ENCODE results near the gene FKBP8. TPM values are rescaled to one million over a fixed set of nuclear protein-coding genes. Genes with fewer than 3 reads are reported as not detected.
A peak's percentile ranks its signal among the peaks of the same experiment; 100 is the strongest.

The FKBP8 gene
- total RNA-seq, 2 experiments from 2014 or later: 185 to 206 TPM

DNA sequence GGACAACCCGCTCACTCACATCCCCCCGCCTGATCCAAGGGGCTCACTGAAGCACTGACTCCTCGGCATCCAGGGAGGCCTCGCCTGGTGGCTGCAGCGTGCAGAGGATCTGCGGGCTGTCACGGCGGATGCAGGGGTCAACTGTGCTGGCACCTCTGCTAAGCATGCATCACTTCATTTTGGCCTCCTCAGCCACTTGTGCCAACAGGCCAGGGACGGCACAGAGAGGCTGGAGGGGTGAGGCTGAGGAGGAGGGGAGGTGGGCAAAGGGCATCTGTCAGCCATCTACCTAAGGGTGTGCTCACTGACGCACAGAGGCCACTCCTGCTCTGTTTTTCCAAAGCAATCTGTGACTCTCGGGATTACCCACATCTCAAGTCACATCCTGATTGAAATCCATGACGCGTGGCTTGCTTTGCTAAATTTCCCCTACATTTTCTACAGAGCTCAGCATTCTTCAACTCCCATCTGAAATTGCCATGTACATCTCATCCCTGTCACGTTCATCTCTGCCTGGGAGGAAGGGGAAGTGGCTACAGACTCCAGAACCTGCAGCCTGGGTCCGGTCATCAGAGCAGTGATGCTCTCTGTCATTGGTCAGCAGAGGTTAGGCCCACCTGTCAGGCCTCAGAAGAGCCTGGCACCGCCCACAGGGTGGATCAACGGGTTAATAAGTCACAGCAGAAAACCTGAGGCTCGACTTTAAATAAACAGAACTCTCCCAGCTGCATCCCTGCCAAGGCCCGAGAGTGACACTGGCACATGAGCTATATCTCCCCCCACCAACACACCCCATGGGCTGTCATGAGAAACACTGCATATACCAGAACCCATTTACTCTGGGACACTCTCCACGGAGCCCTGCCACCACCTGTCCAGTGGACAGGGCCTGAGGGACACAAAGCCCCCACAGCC, 39.1 kb downstream of the FKBP8 start:
- peak overlapping the region; percentile 54 for H3K27ac Mint-ChIP-seq
- no peak overlapping the region for H3K4me3 Mint-ChIP-seq
- POLR2A ChIA-PET: no interaction called here

DNA sequence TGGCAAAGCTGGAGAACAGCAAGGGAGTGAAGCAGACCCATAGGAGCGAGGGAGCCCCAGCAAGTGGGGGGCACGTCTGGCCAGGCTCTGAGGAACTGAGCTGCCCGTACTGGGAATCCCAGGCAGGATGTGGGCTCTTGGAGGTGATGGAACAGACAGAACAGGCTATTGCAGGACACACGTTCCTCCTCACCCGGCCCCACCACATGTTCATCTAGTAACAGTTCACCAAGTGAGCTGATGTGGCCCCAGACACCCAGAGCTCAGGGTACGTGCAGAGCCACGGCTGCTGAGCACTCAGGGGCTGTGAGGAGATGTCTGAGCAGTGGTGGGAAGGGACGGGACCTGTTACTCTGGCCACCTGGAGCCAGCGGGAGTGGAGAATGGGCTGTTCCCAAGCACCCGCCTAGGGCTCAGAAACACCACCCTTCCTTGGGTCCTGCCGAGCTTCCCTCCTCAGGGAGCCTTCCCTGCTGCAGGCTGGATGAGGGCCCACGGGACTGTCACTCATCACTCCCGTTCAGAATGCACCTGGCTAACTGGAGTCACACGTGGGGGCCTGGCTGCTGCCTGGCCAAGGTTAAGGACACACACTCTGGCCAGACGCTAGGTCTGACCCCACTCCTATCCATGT, 39.9 kb downstream of the FKBP8 start:
- no peaks in the 10 kb centered on the region for H3K9me3 Mint-ChIP-seq
- ChIA-PET POLR2A (no interaction called here), CTCF (interaction anchor here (0.8 to 6.1 kb wide), 5 partner anchors 9 to 27 kb away, joined by 3 to 31 read pairs (median 3); no protein-coding TSS in a partner anchor)
- no peak overlapping the region for H3K4me3 Mint-ChIP-seq
- H3K4me1 Mint-ChIP-seq: peaks cover 89% of the 10 kb centered on the region
- no peaks in the 10 kb centered on the region for H3K27me3 Mint-ChIP-seq
- H3K27ac Mint-ChIP-seq: peak overlapping the region; percentile 16
- H3K36me3 Mint-ChIP-seq (ENCODE audit: low read depth): no peaks in the 10 kb centered on the region
- no peak for DNase-seq

More for the DNA sequence above, 39.1 kb downstream of the FKBP8 start:
- Mint-ChIP-seq H3K36me3 (ENCODE audit: low read depth) (no peaks in the 10 kb centered on the region), H3K9me3 (no peaks in the 10 kb centered on the region), H3K4me1 (peaks cover 88% of the 10 kb centered on the region), H3K27me3 (no peaks in the 10 kb centered on the region)
- no peak for DNase-seq
- CTCF ChIA-PET: interaction anchor here (0.5 to 6.1 kb wide), 8 partner anchors 8 to 90 kb away, joined by 3 to 31 read pairs (median 3); partner anchors contain the start of gene REX1BD

DNA sequence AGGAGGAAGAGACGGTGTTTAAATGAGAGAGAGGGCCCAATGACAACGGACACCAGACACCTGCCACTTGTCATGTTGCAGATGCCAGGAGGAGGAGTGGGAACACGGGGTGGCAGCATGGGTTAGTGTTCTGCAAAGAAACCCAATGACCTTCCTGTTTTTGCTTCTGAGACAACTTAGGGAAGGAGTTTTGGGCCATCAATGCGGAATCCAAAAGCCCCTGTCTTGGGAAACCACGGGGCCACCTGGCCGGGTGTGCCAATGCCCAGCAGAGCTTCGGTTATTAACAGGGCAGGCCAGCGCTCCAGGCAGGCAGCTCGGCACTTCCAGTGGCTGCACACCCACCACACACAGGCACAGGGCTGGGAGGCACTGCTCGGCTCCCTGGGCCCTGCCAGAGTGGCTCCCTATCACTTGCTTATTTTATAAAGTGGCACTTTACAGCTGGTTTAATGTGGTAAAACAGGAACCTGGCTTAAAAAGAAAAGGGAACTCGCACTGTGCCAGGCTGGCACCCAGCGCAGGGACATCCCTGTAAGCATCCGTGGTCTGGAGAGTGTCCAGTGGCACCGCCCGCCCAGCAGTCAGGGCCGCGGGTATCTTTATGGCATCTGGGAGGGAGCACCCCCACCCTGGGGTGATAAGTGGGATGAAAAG, 40.6 kb downstream of the FKBP8 start:
- H3K36me3 Mint-ChIP-seq (ENCODE audit: low read depth): no peaks in the 10 kb centered on the region
- no peaks in the 10 kb centered on the region for H3K9me3 Mint-ChIP-seq
- no peaks in the 10 kb centered on the region for H3K27me3 Mint-ChIP-seq
- peaks cover 91% of the 10 kb centered on the region for H3K4me1 Mint-ChIP-seq
- DNase-seq: no peak
- peak overlapping the region; percentile 66 for H3K27ac Mint-ChIP-seq
- POLR2A ChIA-PET: no interaction called here
- no peak overlapping the region for H3K4me3 Mint-ChIP-seq
- CTCF ChIA-PET: interaction anchor here (1.4 to 6.1 kb wide), 5 partner anchors 9 to 18 kb away, joined by 3 to 31 read pairs (median 5); no protein-coding TSS in a partner anchor

DNA sequence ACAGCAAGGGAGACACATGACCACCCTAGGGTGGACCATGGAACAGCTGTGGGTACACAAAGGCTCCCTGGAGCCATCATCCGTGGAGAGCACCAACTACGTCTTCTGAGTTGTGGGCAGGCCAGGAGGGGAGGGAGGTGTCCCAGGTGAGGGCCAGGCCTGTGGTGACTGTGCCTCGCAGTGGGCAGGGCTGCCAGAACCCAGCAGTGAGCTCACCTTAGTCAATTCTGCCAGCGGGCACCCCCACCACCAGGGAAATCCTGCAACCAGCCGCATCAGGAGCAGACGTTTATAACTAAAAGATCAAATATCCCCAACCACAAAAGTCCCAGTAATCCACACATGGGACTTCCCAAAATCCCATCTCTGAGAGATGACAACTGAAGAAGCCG, 41.1 kb downstream of the FKBP8 start:
- H3K9me3 Mint-ChIP-seq: no peaks in the 10 kb centered on the region
- H3K36me3 Mint-ChIP-seq (ENCODE audit: low read depth): no peaks in the 10 kb centered on the region
- DNase-seq: no peak
- H3K27ac Mint-ChIP-seq: peak overlapping the region; percentile 66
- H3K27me3 Mint-ChIP-seq: no peaks in the 10 kb centered on the region
- CTCF ChIA-PET: interaction anchor here (1.4 to 1.7 kb wide), 4 partner anchors 10 to 18 kb away, joined by 3 to 7 read pairs (median 4); no protein-coding TSS in a partner anchor
- H3K4me1 Mint-ChIP-seq: peaks cover 88% of the 10 kb centered on the region
- POLR2A ChIA-PET: no interaction called here
- H3K4me3 Mint-ChIP-seq: no peak overlapping the region

DNA sequence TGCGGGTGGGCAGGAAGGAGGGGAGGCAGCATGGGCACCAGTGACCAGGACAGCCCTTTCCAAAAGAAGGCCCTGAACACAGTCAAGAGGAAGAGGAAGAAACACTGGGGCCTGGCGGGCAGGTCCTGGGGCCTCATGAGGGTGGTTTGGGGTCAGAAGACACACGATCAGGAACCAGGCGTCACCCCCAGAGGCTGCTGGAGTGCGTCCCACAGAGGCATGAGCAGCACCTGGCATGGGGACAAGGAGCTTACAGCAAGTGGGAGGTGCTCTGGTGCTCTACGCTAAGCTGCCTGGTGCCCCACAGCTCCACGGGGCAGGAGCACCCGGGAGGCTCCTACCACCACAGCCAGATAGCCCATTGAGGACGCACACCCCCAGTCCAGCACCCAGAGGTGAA, 41.5 kb downstream of the FKBP8 start:
- Mint-ChIP-seq H3K36me3 (ENCODE audit: low read depth) (no peaks in the 10 kb centered on the region), H3K4me1 (peaks cover 88% of the 10 kb centered on the region), H3K9me3 (no peaks in the 10 kb centered on the region), H3K27ac (no peak overlapping the region), H3K27me3 (no peaks in the 10 kb centered on the region), H3K4me3 (no peak overlapping the region)
- ChIA-PET POLR2A (interaction anchor here (0.6 kb wide), 1 partner anchor 20 kb away, joined by 4 read pairs; no protein-coding TSS in a partner anchor), CTCF (interaction anchor here (1.4 to 1.7 kb wide), 4 partner anchors 10 to 19 kb away, joined by 3 to 7 read pairs (median 4); no protein-coding TSS in a partner anchor)
- no peak for DNase-seq

DNA sequence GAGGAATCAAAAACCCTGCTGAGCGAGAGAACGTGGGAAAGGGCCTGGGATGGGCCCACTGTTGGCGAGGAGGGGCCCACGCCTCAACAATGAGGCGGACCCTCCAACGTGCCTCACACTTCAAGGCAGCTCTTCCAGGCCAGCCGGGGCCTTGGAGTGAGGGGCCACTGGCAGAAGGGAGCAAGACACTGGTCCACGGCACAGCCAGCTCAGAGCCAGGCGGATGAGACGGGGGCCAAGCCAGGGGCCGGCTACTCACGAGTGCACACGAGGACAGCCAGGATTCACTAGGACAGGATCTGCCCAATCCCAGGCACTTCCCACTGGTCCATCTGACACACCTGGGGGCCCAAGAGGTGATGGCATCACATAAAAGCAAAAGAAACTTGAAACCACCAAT, 42.0 kb downstream of the FKBP8 start:
- CTCF ChIA-PET: interaction anchor here (1.4 to 1.6 kb wide), 2 partner anchors 11 to 19 kb away, joined by 5 to 7 read pairs; no protein-coding TSS in a partner anchor
- no peaks in the 10 kb centered on the region for H3K36me3 Mint-ChIP-seq (ENCODE audit: low read depth)
- H3K9me3 Mint-ChIP-seq: no peaks in the 10 kb centered on the region
- no peaks in the 10 kb centered on the region for H3K27me3 Mint-ChIP-seq
- H3K27ac Mint-ChIP-seq: peak overlapping the region; percentile 4
- POLR2A ChIA-PET: interaction anchor here (0.6 kb wide), 1 partner anchor 20 kb away, joined by 4 read pairs; no protein-coding TSS in a partner anchor
- no peak for DNase-seq
- peaks cover 88% of the 10 kb centered on the region for H3K4me1 Mint-ChIP-seq
- H3K4me3 Mint-ChIP-seq: no peak overlapping the region

DNA sequence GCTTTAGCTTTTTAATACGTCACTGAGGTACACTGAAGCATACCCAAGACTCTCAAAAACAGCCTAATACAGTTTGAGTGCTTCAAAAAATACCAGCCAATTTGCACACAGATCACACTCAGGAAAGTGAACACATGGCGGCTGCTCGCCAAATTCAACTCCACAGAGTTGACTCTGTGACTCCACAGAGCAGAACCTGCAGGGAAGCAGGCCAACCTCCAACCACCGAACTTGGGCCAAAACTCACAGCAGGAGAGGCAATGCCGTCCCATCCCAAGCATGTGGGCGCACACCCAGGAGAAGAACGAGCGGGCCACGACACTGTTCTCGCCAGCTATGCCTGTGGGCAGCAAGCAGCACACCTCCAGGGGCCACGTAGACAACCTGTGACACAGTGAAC, 42.6 kb downstream of the FKBP8 start:
- Mint-ChIP-seq H3K4me3 (no peak overlapping the region), H3K9me3 (no peaks in the 10 kb centered on the region), H3K27me3 (no peaks in the 10 kb centered on the region), H3K36me3 (ENCODE audit: low read depth) (no peaks in the 10 kb centered on the region), H3K27ac (peak overlapping the region; percentile 22), H3K4me1 (peaks cover 88% of the 10 kb centered on the region)
- POLR2A ChIA-PET: no interaction called here
- CTCF ChIA-PET: interaction anchor here (0.7 kb wide), 1 partner anchor 19 kb away, joined by 3 read pairs; no protein-coding TSS in a partner anchor
- DNase-seq: no peak

DNA sequence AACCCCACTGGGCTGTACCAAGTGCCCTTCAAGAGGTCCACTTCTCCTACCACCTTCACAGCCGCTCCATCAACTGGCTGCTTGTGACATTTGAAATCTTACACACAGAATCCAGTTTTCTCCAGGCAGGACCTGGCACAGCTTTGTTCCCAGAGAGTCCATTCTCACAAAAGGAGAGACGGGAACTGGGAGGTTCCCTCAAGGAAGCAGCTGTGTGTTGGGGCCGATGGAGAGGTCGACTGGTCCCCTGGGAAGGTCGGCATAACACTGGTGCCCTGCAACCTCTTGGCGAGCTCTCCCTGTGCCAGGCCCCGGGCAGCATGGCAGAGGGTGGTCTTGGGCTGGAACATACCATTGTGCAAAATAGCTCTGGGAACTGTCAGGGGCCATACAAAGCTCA, 43.0 kb downstream of the FKBP8 start:
- Mint-ChIP-seq H3K4me1 (peaks cover 88% of the 10 kb centered on the region), H3K4me3 (no peak overlapping the region), H3K36me3 (ENCODE audit: low read depth) (no peaks in the 10 kb centered on the region), H3K27me3 (no peaks in the 10 kb centered on the region), H3K27ac (peak overlapping the region; percentile 22), H3K9me3 (no peaks in the 10 kb centered on the region)
- ChIA-PET CTCF (interaction anchor here (0.7 kb wide), 2 partner anchors 19 to 308 kb away, joined by 3 read pairs; no protein-coding TSS in a partner anchor), POLR2A (interaction anchor here (0.6 kb wide), 1 partner anchor 19 kb away, joined by 6 read pairs; no protein-coding TSS in a partner anchor)
- DNase-seq: no peak

DNA sequence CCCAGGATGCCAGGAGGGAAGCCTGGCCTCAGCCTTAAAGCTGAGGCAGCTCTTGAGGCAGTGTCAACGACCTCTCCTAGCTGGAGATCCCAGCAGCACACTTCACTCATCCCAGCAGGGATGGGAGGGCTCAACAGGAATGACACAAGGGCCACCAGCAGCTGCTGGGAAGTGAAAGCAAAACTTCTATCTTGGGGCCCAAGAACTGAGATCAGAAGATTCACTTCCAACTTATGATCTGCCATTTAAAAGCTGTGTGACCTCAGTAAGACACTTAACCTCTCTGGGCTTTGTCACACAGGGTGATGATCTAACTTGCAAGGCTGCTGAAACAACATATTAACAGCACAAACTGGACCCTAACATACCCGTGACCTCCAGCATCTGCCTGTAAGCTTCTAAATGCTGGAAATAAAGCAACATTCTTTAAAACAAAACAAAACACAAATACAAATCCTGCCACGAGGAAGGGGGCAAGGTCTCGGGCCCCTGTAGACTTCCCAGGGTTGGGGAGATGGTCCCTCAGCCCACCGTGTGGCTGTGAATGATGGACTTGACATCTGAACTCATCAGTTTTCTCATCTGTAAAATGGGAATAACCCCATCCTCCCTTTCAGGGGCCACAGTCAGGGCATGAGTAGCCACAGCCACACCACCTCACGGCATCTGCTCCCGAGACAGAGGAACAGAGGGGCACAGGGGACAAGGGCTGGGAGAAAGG, 44.2 kb downstream of the FKBP8 start:
- Mint-ChIP-seq H3K4me3 (no peak overlapping the region), H3K27me3 (no peaks in the 10 kb centered on the region), H3K9me3 (no peaks in the 10 kb centered on the region), H3K4me1 (peaks cover 88% of the 10 kb centered on the region), H3K27ac (peak overlapping the region; percentile 73), H3K36me3 (ENCODE audit: low read depth) (no peaks in the 10 kb centered on the region)
- ChIA-PET POLR2A (no interaction called here), CTCF (interaction anchor here (0.6 to 1.2 kb wide), 6 partner anchors 11 to 473 kb away, joined by 3 to 4 read pairs (median 3); no protein-coding TSS in a partner anchor)
- DNase-seq: no peak

DNA sequence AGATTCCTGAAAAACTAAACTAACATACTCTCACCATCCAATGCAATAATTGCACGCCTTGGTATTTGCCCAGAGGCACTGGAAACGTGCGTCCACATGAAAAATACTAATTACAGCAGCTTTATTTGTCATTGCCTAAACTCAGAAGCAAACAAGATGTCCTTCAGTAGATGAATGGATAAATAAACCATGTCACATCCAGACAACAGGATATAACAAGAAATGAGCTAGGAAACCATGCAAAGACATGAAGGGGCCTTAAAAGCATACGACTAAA, 46.5 kb downstream of the FKBP8 start:
- no peaks in the 10 kb centered on the region for H3K36me3 Mint-ChIP-seq (ENCODE audit: low read depth)
- H3K4me3 Mint-ChIP-seq: no peak overlapping the region
- peaks cover 74% of the 10 kb centered on the region for H3K4me1 Mint-ChIP-seq
- no peak for DNase-seq
- ChIA-PET CTCF (interaction anchor here (0.9 to 2.5 kb wide), 4 partner anchors 8 to 48 kb away, joined by 3 to 11 read pairs (median 4); no protein-coding TSS in a partner anchor), POLR2A (interaction anchor here (0.5 to 1.2 kb wide), 2 partner anchors 9 to 95 kb away, joined by 6 to 7 read pairs; no protein-coding TSS in a partner anchor)
- no peaks in the 10 kb centered on the region for H3K9me3 Mint-ChIP-seq
- no peaks in the 10 kb centered on the region for H3K27me3 Mint-ChIP-seq
- H3K27ac Mint-ChIP-seq: no peak overlapping the region

DNA sequence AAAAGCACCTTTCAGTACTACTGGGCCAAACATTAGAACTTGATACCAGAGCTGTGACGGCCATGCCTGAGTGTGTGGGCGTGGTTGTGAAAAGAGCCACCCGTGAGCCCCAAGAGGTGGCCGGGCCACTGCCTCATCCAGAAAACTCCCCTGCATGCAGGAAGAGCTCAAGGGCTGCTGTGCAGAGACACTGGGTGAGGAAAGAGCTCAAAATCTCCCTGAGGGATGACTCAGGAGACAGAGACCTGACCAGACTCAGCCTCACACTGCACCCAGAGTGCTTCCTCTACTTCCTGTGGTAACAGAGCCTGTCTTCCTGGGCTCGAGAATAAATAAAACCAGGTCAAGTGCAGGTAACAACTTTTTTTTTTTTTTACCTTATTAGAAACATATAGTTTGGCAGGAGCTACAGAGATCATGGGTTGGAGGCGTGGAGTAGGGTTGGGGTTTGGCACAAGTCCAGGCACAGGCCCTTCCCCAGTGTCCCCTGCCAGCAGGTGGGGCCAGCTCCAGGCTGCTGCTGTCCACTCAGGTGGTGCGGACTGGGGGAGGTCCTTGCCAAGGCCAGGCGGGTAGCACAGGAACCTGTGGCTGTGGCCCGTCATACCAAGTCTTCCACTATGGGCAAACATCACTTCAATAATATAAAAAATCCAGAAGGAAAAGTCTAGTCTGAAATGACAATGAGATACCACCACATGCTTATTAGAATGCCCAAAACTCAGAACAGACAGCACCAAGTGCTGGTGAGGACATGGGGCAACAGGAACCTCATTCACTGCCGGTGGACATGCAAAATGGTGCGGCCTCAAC, 47.0 kb downstream of the FKBP8 start:
- CTCF ChIA-PET: interaction anchor here (0.9 to 2.5 kb wide), 10 partner anchors 9 to 350 kb away, joined by 3 to 11 read pairs (median 4); partner anchors contain the start of gene ELL
- H3K27ac Mint-ChIP-seq: peak overlapping the region; percentile 84

More for the DNA sequence above, 47.0 kb downstream of the FKBP8 start:
- no peaks in the 10 kb centered on the region for H3K9me3 Mint-ChIP-seq
- H3K36me3 Mint-ChIP-seq (ENCODE audit: low read depth): no peaks in the 10 kb centered on the region
- peak; percentile 63 for DNase-seq
- no peaks in the 10 kb centered on the region for H3K27me3 Mint-ChIP-seq
- H3K4me3 Mint-ChIP-seq: peak overlapping the region; percentile 19
- POLR2A ChIA-PET: interaction anchor here (0.5 to 1.2 kb wide), 3 partner anchors 9 to 96 kb away, joined by 4 to 7 read pairs (median 6); partner anchors contain the start of gene UBA52
- H3K4me1 Mint-ChIP-seq: peaks cover 72% of the 10 kb centered on the region

All from activated CD4-positive, alpha-beta T cell treated with anti-CD3 and anti-CD28 coated beads, Interleukin-2, amount 10 ng/mL, durations not matched to agents 7 days and 5 days (primary cell).